GM18909 (cell line): ENCODE results near the gene GNG13.

ENCODE experiments used
- ATAC-seq: cut with Tn5 transposase; IDR thresholded peaks from one replicate; pipeline ENCODE4 v1.9.1; 2021; ENCODE audit warnings: mild to moderate bottlenecking; ENCODE audit not compliant: unreplicated experiment, poor library complexity

GNG13 gene

GRCh38 chr16:815861-816260 is 15.3 kb upstream of the GNG13 start:
- ATAC-seq: no peak

DNA sequence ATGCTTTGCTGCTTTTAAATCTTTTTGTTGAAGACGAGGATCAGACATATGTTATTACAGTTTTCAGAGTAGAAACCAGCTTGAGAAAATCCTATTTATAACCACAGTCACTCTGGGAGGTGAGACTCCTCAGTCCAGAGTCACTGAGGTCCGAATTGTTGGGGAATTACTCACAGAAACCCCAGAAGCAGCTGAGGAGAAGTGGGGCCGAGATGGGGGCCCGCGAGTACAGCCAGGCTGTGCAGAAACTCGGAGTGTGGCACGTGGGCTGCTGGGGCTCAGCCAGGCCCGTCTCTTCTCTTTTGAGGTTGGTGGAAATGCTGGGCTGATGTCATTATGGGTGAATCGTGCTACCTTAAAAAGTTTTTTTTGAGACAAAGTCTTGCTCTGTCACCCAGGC is 14.4 kb upstream of the GNG13 start:
- no peak for ATAC-seq

GRCh38 chr16:813916-814412 is 13.4 kb upstream of the GNG13 start:
- no peak for ATAC-seq

DNA sequence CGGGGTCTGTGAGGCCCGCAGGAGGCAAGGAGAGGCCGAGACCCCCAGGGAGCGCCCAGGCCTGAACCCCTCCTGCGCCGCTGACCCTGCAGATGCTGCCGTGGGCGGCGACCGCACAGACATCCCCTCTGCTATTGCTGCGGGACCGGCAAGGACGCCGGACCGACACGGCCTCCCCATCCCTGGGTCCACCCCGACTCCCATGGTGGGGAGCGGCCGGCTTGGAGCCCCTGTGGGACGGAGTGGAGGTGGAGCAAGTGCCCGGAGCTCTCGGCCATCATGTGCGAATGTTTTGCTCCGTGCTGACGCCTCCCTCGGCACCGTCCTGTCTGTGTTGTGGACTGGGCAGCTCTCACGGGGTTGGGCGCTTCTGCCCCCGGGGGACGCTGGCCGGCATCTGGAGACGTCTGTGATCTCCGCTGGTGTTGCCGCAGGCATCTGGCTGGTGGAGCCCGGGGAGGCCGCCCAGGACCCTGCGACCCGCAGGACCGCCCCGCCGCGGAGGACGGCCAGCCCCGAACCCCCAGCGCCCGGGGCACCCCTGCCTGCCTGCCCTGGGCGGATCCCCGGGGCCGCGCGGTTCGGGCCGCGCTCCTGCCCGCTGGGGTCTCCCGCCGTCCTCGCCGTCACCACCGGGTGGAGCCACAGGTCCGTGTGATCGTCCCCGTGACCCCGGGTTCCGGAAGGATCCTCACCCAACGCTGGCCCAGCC is 12.8 kb upstream of the GNG13 start:
- ATAC-seq: no peak

DNA sequence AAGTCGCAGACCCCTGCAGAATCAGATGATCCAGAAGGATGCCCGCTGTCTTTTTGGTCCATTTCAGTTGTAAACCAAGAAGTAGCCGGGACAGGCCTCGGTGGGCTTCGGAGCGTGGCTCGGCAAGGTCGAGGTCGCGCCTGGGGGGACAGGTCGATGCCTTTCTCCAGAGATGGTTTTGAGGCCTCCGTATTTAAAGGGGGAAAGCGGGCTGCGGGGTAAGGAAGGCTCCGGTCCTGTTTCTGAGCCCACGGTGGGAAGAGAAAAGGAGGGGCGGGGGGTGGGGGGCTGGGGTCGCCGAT is 7.5 kb upstream of the GNG13 start:
- ATAC-seq: no peak

GRCh38 chr16:807347-808084 is 7.0 kb upstream of the GNG13 start:
- ATAC-seq: peak; percentile 85

GRCh38 chr16:805474-805873 is 4.9 kb upstream of the GNG13 start:
- no peak for ATAC-seq

GRCh38 chr16:804193-805048 is 3.9 kb upstream of the GNG13 start:
- no peak for ATAC-seq

DNA sequence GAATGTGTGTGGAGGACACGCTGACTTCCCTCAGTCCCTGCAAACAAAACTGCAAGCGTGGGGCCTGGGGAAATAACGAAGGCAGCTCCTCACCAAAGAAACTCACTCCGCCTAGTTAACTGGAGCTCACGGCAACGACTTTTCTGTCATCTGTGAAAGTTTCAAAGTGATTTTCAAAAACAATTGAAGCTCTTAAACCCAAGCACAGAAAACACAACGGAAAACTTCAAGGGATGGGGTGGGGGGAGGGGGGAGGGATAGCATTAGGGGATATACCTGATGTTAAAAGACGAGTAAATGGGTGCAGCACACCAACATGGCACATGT is 3.2 kb upstream of the GNG13 start:
- ATAC-seq: no peak

DNA sequence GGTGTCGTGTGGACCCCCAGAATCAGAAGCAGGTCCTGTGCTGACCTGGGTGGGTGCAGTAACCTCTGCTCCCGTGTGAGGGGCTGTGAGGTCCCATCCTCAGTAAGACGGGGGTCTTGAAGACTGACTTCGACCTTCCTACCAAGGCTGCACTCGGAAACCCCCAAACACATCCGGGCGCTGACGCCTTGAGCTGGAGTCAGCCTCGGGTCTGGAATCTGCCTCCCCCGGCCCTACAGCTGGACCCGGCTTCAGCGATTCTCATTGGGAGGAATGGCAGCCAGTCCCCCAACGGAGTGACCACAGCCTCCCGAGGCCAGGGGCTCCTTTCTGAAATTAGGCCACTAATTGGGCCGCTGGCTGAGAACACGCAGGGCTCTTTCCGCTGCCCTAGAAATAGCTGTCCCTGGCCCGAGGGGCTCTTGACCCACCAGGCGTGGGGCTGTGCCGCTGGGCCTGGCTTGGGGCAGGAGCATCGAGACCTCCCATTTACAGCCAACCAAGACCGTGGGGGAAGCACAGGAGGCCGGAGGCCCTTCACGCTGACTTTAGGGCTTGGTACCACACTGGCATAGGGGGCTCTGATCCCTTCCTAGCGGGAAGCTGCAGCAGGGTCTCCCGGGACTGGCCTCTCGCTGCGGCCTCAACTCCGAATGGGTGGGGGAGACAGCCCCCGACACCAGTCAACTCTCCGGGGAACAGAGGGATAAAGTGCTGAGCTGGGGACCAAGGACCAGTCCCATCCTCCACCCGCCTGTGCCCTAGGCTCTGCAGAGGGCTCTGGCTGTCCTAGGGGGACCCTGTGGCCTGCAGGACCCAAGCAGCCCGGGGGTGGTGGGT is 2.6 kb upstream of the GNG13 start:
- ATAC-seq: no peak

DNA sequence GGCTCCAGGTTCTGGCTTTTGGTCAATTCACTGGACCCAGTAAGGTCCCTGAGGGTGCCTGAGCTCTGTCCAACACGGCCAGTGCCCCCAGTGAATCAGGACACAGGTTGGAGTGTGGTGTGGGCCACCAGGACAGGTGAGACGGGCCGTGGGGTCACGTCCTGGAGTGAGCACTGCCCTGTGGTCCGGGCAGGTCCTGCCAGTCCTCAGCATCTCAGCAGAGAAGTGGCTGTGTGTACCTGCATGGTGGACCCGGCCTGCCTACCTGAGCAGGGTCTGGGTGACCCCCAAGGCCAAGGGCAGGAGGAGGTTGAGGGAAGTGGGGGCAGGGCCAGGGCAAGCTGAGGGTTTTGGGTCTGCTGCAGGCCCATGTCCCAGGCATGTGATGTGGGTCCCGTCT is 1.9 kb upstream of the GNG13 start:
- ATAC-seq: no peak

DNA sequence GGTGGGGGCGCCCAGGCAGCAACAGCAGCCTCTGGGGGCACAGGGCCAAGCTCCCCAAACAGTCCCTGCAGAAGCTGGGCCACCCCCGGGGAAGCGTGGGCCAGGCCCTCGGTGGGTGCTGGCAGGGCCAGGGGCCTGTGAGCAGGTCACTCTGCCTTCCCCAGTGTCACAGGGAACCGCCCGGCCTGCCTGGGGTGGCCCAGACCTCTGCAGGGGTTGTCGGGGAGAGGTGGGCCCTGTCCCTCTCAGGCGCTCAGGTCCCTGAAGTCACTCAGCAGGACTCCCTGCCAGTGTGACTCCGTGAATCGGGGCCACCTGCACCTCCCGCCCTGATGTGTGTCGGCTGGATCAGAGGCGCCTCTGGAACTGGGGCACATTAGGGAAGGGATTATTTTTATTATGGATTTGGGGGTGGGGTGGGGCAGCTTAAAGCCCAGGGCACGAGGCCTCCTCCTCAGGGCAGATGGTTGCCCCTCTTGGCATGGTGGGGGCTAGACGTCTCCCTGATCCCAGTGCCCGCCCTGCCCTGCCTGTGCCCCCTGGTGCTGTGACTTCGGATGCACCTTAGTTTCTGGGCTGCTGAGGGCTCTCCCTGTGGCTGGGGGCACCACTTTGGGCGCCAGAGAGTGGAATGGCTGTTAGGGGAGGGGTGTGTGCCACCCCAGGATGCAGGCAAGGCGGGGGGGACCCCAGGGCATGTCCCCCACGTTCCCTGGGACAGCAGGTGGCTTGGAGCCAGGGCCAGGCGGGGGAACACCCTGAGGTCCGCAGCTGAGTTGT is 1.2 kb upstream of the GNG13 start:
- no peak for ATAC-seq

- ATAC-seq: no peak
Observed at GRCh38 chr16:800834-801511, 439 bp upstream of the GNG13 start.

GRCh38 chr16:799111-799947 is 1.2 kb downstream of the GNG13 start:
- no peak for ATAC-seq

- no peak for ATAC-seq
Observed at GRCh38 chr16:798666-799065, 1.9 kb downstream of the GNG13 start.

DNA sequence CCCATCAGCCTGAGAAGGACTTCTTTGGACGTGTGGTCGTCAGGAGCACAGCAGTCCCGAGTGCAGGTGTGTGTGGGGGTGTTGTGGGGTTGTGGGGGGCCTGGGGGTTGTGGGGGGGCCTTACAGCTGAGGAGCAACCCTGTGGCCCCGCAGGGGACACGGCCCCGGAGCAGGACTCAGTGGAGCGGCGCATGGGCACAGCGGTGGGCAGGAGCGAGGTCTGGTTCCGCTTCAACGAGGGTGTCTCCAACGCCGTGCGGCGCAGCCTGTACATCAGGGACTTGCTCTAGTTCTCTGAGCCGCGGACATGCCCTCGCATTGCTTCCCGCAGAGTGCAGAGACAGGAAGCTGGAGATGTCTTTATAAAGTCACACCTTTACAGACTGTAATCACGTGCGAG is 2.8 kb downstream of the GNG13 start:
- ATAC-seq: no peak

DNA sequence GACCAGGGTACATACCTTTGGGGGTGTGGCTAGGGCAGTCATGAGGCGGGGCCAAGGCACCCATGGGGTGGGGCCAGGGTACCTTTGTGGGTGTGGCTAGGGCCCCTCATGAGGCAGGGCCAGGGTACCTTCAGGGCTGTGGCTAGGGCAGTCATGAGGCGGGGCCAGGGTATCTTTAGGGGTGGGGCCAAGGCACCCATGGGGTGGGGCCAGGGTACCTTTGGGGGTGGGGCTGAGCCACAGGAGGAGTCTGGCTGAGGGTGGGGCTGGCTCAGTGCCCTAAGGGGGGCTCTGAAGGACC is 3.5 kb downstream of the GNG13 start:
- no peak for ATAC-seq

DNA sequence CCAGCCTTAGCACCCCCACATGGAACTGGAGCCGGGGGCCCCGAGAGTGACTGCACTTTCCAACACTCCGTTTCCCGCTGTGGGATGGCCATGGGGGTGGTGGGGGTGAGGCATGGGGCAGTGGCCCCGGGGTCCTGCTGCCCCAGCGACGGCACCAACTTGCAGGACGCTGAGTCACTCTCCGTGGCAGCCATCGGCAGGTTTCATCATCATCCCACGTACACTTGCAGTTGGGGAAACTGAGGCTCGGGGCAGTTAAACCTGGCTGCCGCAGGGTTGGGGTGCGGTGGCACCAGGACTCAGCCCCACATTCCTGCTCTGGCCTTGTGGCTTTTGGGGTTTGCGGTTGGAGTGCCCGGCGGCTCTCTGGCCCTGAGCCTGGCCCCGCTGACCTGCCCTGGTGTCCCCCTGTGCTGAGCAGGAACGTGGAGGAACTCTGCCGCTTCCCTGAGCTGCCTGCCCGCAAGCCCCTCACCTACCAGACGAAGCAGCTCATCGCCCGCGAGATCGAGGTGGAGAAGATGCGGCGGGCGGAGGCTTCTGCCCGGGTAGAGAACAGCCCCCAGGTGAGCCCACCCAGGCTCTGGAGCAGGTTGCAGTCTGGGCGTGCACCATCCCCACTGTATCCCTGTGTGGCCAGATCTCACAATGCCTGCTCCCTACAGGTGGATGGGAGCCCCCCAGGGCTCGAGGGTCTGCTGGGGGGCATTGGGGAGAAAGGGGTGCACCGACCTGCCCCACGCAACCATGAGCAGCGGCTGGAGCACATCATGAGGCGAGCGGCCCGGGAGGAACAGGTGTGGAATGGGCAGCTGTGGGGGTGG is 4.0 kb downstream of the GNG13 start:
- ATAC-seq: no peak
